DOHH2 (cell line): ENCODE measurements around the gene RGMB.
A peak's percentile ranks its signal among the peaks of the same experiment; 100 is the strongest.

Experiments
- H3F3A ChIP-seq: fragments of 200-600 bp; sonication (generic), shearing (Covaris generic); 2 replicates; pipeline ENCODE4 v1.6.0; 2016; ENCODE audit warnings: antibody characterized with exemption, mild to moderate bottlenecking; ENCODE audit not compliant: control insufficient read depth, insufficient read depth
- H3K27ac ChIP-seq: fragments of 200-600 bp; sonication (generic); 2 replicates; pipeline ENCODE4 v1.5.1; 2014; ENCODE audit warnings: low read depth, mild to moderate bottlenecking, low read length, moderate library complexity
- H3K27me3 ChIP-seq: fragments of 200-600 bp; sonication (generic); 2 replicates; pipeline ENCODE4 v1.6.1; 2014; ENCODE audit warnings: mild to moderate bottlenecking, low read length, mixed read lengths; ENCODE audit not compliant: control insufficient read depth
- H3K36me3 ChIP-seq: fragments of 200-600 bp; sonication (generic); 2 replicates; pipeline ENCODE4 v1.6.1; 2014; ENCODE audit warnings: mild to moderate bottlenecking, low read length, moderate library complexity, mixed read lengths; ENCODE audit not compliant: control insufficient read depth
- H3K4me1 ChIP-seq: fragments of 200-600 bp; sonication (generic); 2 replicates; pipeline ENCODE4 v1.6.1; 2014; ENCODE audit warnings: mild to moderate bottlenecking, low read length, mixed read lengths; ENCODE audit not compliant: control insufficient read depth
- H3K4me2 ChIP-seq: fragments of 200-600 bp; sonication (generic); 2 replicates; pipeline ENCODE4 v1.6.0; 2014; ENCODE audit warnings: mild to moderate bottlenecking, low read length, moderate library complexity
- H3K4me3 ChIP-seq: fragments of 200-600 bp; sonication (generic); 2 replicates; pipeline ENCODE4 v1.5.1; 2014; ENCODE audit warnings: mild to moderate bottlenecking, low read length, mixed read lengths
- H3K79me2 ChIP-seq: fragments of 200-600 bp; sonication (generic); 2 replicates; pipeline ENCODE4 v1.6.1; 2014; ENCODE audit warnings: mild to moderate bottlenecking, low read length, mixed read lengths; ENCODE audit not compliant: control insufficient read depth
- H3K9me2 ChIP-seq: fragments of 200-600 bp; sonication (generic); replicated peaks from 2 replicates; pipeline ENCODE4 v1.6.1; 2014; ENCODE audit warnings: mild to moderate bottlenecking, low read length, mixed read lengths; ENCODE audit not compliant: control insufficient read depth
- H3K9me3 ChIP-seq: fragments of 200-600 bp; sonication (generic); 2 replicates; pipeline ENCODE4 v1.6.1; 2014; ENCODE audit warnings: antibody characterized with exemption, low read length, mixed read lengths; ENCODE audit not compliant: control insufficient read depth, insufficient read depth
- H4K20me1 ChIP-seq: fragments of 200-600 bp; sonication (generic); 2 replicates; pipeline ENCODE4 v1.6.0; 2014; ENCODE audit warnings: low read depth, mild to moderate bottlenecking, antibody characterized with exemption, low read length, moderate library complexity; ENCODE audit not compliant: control insufficient read depth, insufficient read depth
- EZH2phosphoT487 ChIP-seq: fragments of 200-600 bp; sonication (generic); IDR thresholded peaks from 2 replicates; pipeline ENCODE4 v1.6.1; 2017; ENCODE audit warnings: borderline replicate concordance, mild to moderate bottlenecking, antibody characterized with exemption, low read length, moderate library complexity, mixed read lengths
- TF ChIP-seq, protein P1 (sequence below): fragments of 200-600 bp; sonication (generic); IDR thresholded peaks from one replicate; pipeline ENCODE4 v1.5.1; 2014; ENCODE audit warnings: antibody characterized with exemption, mild to moderate bottlenecking, low read depth, low read length; ENCODE audit not compliant: poor library complexity, severe bottlenecking

Gene RGMB

DNA sequence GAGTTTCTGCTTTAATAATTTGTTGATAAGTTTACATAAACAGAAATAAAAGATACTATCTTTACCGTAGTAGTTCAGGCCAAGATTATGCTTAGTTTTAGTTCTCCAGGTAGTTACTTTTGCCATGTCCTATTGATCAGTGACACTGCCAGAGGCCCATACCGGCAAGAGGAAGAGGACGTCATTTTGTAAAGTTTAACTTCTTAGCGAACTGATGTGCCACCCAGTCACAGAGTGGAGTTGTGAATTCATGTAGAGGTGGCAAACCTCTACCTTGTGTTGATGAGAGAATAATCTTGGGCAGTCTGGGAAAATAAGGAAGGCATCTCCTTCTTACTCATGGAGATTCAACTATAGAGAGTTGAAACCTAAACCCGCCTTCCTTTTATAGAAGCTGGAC lies 21.8 kb downstream of the RGMB start:
- H3K9me2 ChIP-seq, result no peaks in the 10 kb centered on the region
- peaks cover 4% of the 10 kb centered on the region for H3K4me1 ChIP-seq
- TF ChIP-seq, protein P1, sequence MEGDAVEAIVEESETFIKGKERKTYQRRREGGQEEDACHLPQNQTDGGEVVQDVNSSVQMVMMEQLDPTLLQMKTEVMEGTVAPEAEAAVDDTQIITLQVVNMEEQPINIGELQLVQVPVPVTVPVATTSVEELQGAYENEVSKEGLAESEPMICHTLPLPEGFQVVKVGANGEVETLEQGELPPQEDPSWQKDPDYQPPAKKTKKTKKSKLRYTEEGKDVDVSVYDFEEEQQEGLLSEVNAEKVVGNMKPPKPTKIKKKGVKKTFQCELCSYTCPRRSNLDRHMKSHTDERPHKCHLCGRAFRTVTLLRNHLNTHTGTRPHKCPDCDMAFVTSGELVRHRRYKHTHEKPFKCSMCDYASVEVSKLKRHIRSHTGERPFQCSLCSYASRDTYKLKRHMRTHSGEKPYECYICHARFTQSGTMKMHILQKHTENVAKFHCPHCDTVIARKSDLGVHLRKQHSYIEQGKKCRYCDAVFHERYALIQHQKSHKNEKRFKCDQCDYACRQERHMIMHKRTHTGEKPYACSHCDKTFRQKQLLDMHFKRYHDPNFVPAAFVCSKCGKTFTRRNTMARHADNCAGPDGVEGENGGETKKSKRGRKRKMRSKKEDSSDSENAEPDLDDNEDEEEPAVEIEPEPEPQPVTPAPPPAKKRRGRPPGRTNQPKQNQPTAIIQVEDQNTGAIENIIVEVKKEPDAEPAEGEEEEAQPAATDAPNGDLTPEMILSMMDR, result no peak
- no peak for TF ChIP-seq EZH2phosphoT487
- H4K20me1 ChIP-seq, result no peaks in the 10 kb centered on the region
- H3K27ac ChIP-seq, result no peak overlapping the region
- H3K27me3 ChIP-seq, result no peaks in the 10 kb centered on the region
- no peak overlapping the region for H3K4me2 ChIP-seq
- H3F3A ChIP-seq, result no peaks in the 10 kb centered on the region
- no peak overlapping the region for H3K4me3 ChIP-seq
- H3K79me2 ChIP-seq, result peaks cover 8% of the 10 kb centered on the region
- H3K36me3 ChIP-seq, result peaks cover 5% of the 10 kb centered on the region; the same call in 1 of the 2 replicates
- no peaks in the 10 kb centered on the region for H3K9me3 ChIP-seq

DNA sequence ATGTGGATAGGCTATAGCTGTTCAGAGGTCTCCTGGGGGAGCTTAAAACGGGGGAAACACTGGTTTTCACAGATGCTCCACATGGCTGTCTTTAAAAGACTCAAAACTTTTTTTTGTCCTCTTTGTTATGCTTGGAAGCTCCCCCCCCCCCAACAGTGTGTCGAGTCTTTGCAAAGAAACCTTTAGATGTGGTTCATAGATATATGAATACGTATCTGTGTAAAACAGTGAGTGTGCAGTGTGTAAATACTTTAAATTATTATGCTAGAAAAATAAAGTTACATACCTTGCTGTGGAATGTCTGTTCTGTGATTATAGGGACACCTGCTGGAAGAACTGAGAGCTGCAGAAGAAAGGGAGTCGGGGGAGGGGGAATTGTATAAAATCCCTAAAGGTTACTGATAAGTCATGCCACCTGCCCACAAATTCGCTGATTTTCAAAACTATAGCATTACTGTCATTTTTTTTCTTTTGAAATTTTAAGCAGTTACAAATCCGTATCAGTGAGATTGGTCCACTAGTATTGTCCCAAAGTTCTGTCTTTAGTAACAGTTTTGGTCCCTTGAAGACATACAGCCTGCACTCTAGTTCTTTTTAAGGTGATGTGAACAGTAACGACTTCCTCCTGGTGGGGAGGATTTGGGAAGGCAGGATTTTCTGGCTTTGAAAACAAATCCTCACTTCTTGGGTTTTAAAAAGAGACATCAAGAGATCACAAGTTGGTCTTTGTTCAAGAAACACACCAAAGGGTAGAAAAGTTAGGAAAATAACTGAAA lies 22.9 kb downstream of the RGMB start:
- H3K4me1 ChIP-seq, result peaks cover 4% of the 10 kb centered on the region
- H3K36me3 ChIP-seq, result peaks cover 5% of the 10 kb centered on the region; the same call in 1 of the 2 replicates
- H3K27me3 ChIP-seq, result no peaks in the 10 kb centered on the region
- H3F3A ChIP-seq, result no peaks in the 10 kb centered on the region
- H3K79me2 ChIP-seq, result peaks cover 3% of the 10 kb centered on the region
- H3K27ac ChIP-seq, result no peak overlapping the region
- H3K4me3 ChIP-seq, result no peak overlapping the region
- H3K9me2 ChIP-seq, result no peaks in the 10 kb centered on the region
- TF ChIP-seq, protein P1, result peak; percentile 80
- no peak for TF ChIP-seq EZH2phosphoT487
- no peaks in the 10 kb centered on the region for H4K20me1 ChIP-seq
- H3K4me2 ChIP-seq, result no peak overlapping the region
- H3K9me3 ChIP-seq, result no peaks in the 10 kb centered on the region

DNA sequence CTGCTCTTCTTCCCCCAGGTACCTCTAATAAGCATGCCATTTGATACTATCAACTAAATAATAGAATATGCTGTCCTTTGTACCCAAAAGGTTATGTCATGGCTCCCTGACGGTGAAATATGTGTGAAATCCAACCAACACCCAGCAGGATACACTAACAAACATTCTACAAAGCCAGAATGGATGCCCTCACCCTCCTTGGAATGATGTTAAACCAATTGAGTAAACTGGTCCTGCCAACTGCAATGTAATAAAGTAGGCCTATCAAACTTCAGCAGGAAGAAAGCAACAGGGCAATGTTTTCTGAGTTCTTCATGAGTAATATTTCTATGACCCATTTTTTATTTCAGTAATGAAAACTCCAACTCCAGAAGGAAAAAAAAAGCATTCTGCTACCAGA lies 24.9 kb downstream of the RGMB start:
- H3K79me2 ChIP-seq, result no peaks in the 10 kb centered on the region
- TF ChIP-seq EZH2phosphoT487, result no peak
- TF ChIP-seq, protein P1, result no peak
- H3F3A ChIP-seq, result no peaks in the 10 kb centered on the region
- H3K4me1 ChIP-seq, result peaks cover 4% of the 10 kb centered on the region
- no peak overlapping the region for H3K4me2 ChIP-seq
- H3K27ac ChIP-seq, result no peak overlapping the region
- H3K9me2 ChIP-seq, result no peaks in the 10 kb centered on the region
- H4K20me1 ChIP-seq, result no peaks in the 10 kb centered on the region
- no peaks in the 10 kb centered on the region for H3K27me3 ChIP-seq
- no peak overlapping the region for H3K4me3 ChIP-seq
- no peaks in the 10 kb centered on the region for H3K9me3 ChIP-seq
- H3K36me3 ChIP-seq, result peaks cover 1% of the 10 kb centered on the region; the same call in 1 of the 2 replicates
